Measurements from ENCODE around the gene GYG1.
A peak's percentile ranks its signal among the peaks of the same experiment; 100 is the strongest.

GYG1 gene

GRCh38 chr3:148953094-148953493 is 38.2 kb upstream of the GYG1 start:
- Histone ChIP-seq H3K9me3 (ENCODE audit: insufficient read depth, low read length) (peaks cover 5% of the 10 kb centered on the region; the same call in 1 of the 2 replicates), H3K4me1 (ENCODE audit: insufficient read depth, insufficient read length) (no peaks in the 10 kb centered on the region), H3K9ac (ENCODE audit: insufficient read length, low read depth) (no peak overlapping the region), H3K27me3 (ENCODE audit: insufficient read depth, insufficient read length) (no peaks in the 10 kb centered on the region), H3K4me3 (ENCODE audit: insufficient read length, low read depth) (no peak overlapping the region), H3K36me3 (ENCODE audit: insufficient read depth, insufficient read length, low read length) (no peaks in the 10 kb centered on the region)
- no peak for DNase-seq (ENCODE audit: low read depth, low spot score)
- TF ChIP-seq SUZ12 (IDR thresholded peaks at IDR 0.05; ENCODE audit: extremely low read depth, insufficient read depth, insufficient read length) (no peak), YY1 (IDR thresholded peaks at IDR 0.05; ENCODE audit: insufficient read depth, insufficient read length) (no peak), ZNF274 (IDR thresholded peaks at IDR 0.05; ENCODE audit: low read depth, low read length) (no peak)

GRCh38 chr3:148954981-148955380 is 36.4 kb upstream of the GYG1 start:
- Histone ChIP-seq H3K4me1 (ENCODE audit: insufficient read depth, insufficient read length) (no peaks in the 10 kb centered on the region), H3K27me3 (ENCODE audit: insufficient read depth, insufficient read length) (no peaks in the 10 kb centered on the region), H3K36me3 (ENCODE audit: insufficient read depth, insufficient read length, low read length) (no peaks in the 10 kb centered on the region), H3K9ac (ENCODE audit: insufficient read length, low read depth) (no peak overlapping the region), H3K9me3 (ENCODE audit: insufficient read depth, low read length) (peaks cover 5% of the 10 kb centered on the region; the same call in 1 of the 2 replicates), H3K4me3 (ENCODE audit: insufficient read length, low read depth) (no peak overlapping the region)
- no peak for DNase-seq (ENCODE audit: low read depth, low spot score)
- TF ChIP-seq ZNF274 (IDR thresholded peaks at IDR 0.05; ENCODE audit: low read depth, low read length) (no peak), YY1 (IDR thresholded peaks at IDR 0.05; ENCODE audit: insufficient read depth, insufficient read length) (no peak), SUZ12 (IDR thresholded peaks at IDR 0.05; ENCODE audit: extremely low read depth, insufficient read depth, insufficient read length) (no peak)

- no peaks in the 10 kb centered on the region for H3K27me3 ChIP-seq (ENCODE audit: insufficient read depth, insufficient read length)
- peak; percentile 76 for DNase-seq (ENCODE audit: low read depth, low spot score)
- no peak for TF ChIP-seq SUZ12 (IDR thresholded peaks at IDR 0.05; ENCODE audit: extremely low read depth, insufficient read depth, insufficient read length)
- TF ChIP-seq YY1 (IDR thresholded peaks at IDR 0.05; ENCODE audit: insufficient read depth, insufficient read length): no peak
- TF ChIP-seq ZNF274 (IDR thresholded peaks at IDR 0.05; ENCODE audit: low read depth, low read length): no peak
- H3K4me1 ChIP-seq (ENCODE audit: insufficient read depth, insufficient read length): no peaks in the 10 kb centered on the region
- H3K36me3 ChIP-seq (ENCODE audit: insufficient read depth, insufficient read length, low read length): no peaks in the 10 kb centered on the region
- H3K9me3 ChIP-seq (ENCODE audit: insufficient read depth, low read length): peaks cover 5% of the 10 kb centered on the region; the same call in 1 of the 2 replicates
- no peak overlapping the region for H3K9ac ChIP-seq (ENCODE audit: insufficient read length, low read depth)
- H3K4me3 ChIP-seq (ENCODE audit: insufficient read length, low read depth): no peak overlapping the region
Observed at GRCh38 chr3:148955544-148956346, 35.6 kb upstream of the GYG1 start.

GRCh38 chr3:148957586-148957985 is 33.8 kb upstream of the GYG1 start:
- Histone ChIP-seq H3K27me3 (ENCODE audit: insufficient read depth, insufficient read length) (no peaks in the 10 kb centered on the region), H3K9me3 (ENCODE audit: insufficient read depth, low read length) (no peaks in the 10 kb centered on the region), H3K4me3 (ENCODE audit: insufficient read length, low read depth) (no peak overlapping the region), H3K4me1 (ENCODE audit: insufficient read depth, insufficient read length) (no peaks in the 10 kb centered on the region), H3K36me3 (ENCODE audit: insufficient read depth, insufficient read length, low read length) (no peaks in the 10 kb centered on the region), H3K9ac (ENCODE audit: insufficient read length, low read depth) (no peak overlapping the region)
- DNase-seq (ENCODE audit: low read depth, low spot score): peak; percentile 57
- no peak for TF ChIP-seq SUZ12 (IDR thresholded peaks at IDR 0.05; ENCODE audit: extremely low read depth, insufficient read depth, insufficient read length)
- TF ChIP-seq YY1 (IDR thresholded peaks at IDR 0.05; ENCODE audit: insufficient read depth, insufficient read length): no peak
- no peak for TF ChIP-seq ZNF274 (IDR thresholded peaks at IDR 0.05; ENCODE audit: low read depth, low read length)

- Histone ChIP-seq H3K4me3 (ENCODE audit: insufficient read length, low read depth) (no peak overlapping the region), H3K27me3 (ENCODE audit: insufficient read depth, insufficient read length) (no peaks in the 10 kb centered on the region), H3K9me3 (ENCODE audit: insufficient read depth, low read length) (no peaks in the 10 kb centered on the region), H3K36me3 (ENCODE audit: insufficient read depth, insufficient read length, low read length) (no peaks in the 10 kb centered on the region), H3K9ac (ENCODE audit: insufficient read length, low read depth) (no peak overlapping the region), H3K4me1 (ENCODE audit: insufficient read depth, insufficient read length) (no peaks in the 10 kb centered on the region)
- DNase-seq (ENCODE audit: low read depth, low spot score): no peak
- TF ChIP-seq SUZ12 (IDR thresholded peaks at IDR 0.05; ENCODE audit: extremely low read depth, insufficient read depth, insufficient read length): no peak
- TF ChIP-seq ZNF274 (IDR thresholded peaks at IDR 0.05; ENCODE audit: low read depth, low read length): no peak
- no peak for TF ChIP-seq YY1 (IDR thresholded peaks at IDR 0.05; ENCODE audit: insufficient read depth, insufficient read length)
Observed at GRCh38 chr3:148958696-148959095, 32.6 kb upstream of the GYG1 start.

GRCh38 chr3:148962513-148962912 is 28.8 kb upstream of the GYG1 start:
- peak; percentile 74 for DNase-seq (ENCODE audit: low read depth, low spot score)

GRCh38 chr3:148964809-148965208 is 26.5 kb upstream of the GYG1 start:
- no peak overlapping the region for H3K9ac ChIP-seq (ENCODE audit: insufficient read length, low read depth)
- TF ChIP-seq SUZ12 (IDR thresholded peaks at IDR 0.05; ENCODE audit: extremely low read depth, insufficient read depth, insufficient read length): no peak
- TF ChIP-seq ZNF274 (IDR thresholded peaks at IDR 0.05; ENCODE audit: low read depth, low read length): no peak
- TF ChIP-seq YY1 (IDR thresholded peaks at IDR 0.05; ENCODE audit: insufficient read depth, insufficient read length): no peak
- no peaks in the 10 kb centered on the region for H3K27me3 ChIP-seq (ENCODE audit: insufficient read depth, insufficient read length)
- H3K4me1 ChIP-seq (ENCODE audit: insufficient read depth, insufficient read length): no peaks in the 10 kb centered on the region
- H3K4me3 ChIP-seq (ENCODE audit: insufficient read length, low read depth): no peak overlapping the region
- no peaks in the 10 kb centered on the region for H3K36me3 ChIP-seq (ENCODE audit: insufficient read depth, insufficient read length, low read length)
- DNase-seq (ENCODE audit: low read depth, low spot score): no peak
- H3K9me3 ChIP-seq (ENCODE audit: insufficient read depth, low read length): no peaks in the 10 kb centered on the region

More at GRCh38 chr3:148962513-148962912, 28.8 kb upstream of the GYG1 start:
- TF ChIP-seq ZNF274 (IDR thresholded peaks at IDR 0.05; ENCODE audit: low read depth, low read length) (no peak), SUZ12 (IDR thresholded peaks at IDR 0.05; ENCODE audit: extremely low read depth, insufficient read depth, insufficient read length) (no peak), YY1 (IDR thresholded peaks at IDR 0.05; ENCODE audit: insufficient read depth, insufficient read length) (no peak)
- Histone ChIP-seq H3K27me3 (ENCODE audit: insufficient read depth, insufficient read length) (no peaks in the 10 kb centered on the region), H3K4me3 (ENCODE audit: insufficient read length, low read depth) (no peak overlapping the region), H3K9me3 (ENCODE audit: insufficient read depth, low read length) (no peaks in the 10 kb centered on the region), H3K9ac (ENCODE audit: insufficient read length, low read depth) (no peak overlapping the region), H3K36me3 (ENCODE audit: insufficient read depth, insufficient read length, low read length) (no peaks in the 10 kb centered on the region), H3K4me1 (ENCODE audit: insufficient read depth, insufficient read length) (no peaks in the 10 kb centered on the region)
